PFSK-1 (cell line): ENCODE measurements around the gene MIXL1.

Source experiments
- FOXP2 ChIP-seq: optimal IDR thresholded peaks from 2 replicates; pipeline ENCODE3; 2011; ENCODE audit warnings: borderline replicate concordance, control low read depth, inconsistent platforms; ENCODE audit not compliant: insufficient read depth; ENCODE audit errors: extremely low read length, extremely low read depth
- POLR2AphosphoS5 ChIP-seq: IDR thresholded peaks from 2 replicates; pipeline ENCODE4 v1.6.1; 2012; ENCODE audit warnings: low read depth, mild to moderate bottlenecking, control low read depth, low read length, moderate library complexity
- REST ChIP-seq, 2 experiments: IDR thresholded peaks; 2 replicates each; pipeline versions ENCODE4 v1.6.1 to v1.8.0; 2011 to 2012; ENCODE audit warnings: low read depth in 2 of 2, low read length in 2 of 2, control low read depth in 1 of 2, inconsistent platforms in 1 of 2, mild to moderate bottlenecking in 1 of 2, moderate library complexity in 1 of 2; ENCODE audit not compliant: insufficient read depth in 1 of 2
- SIN3A ChIP-seq: IDR thresholded peaks from 2 replicates; pipeline ENCODE4 v1.6.1; 2012; ENCODE audit warnings: mild to moderate bottlenecking, low read length, moderate library complexity, borderline replicate concordance; ENCODE audit not compliant: insufficient read depth
- TAF1 ChIP-seq: IDR thresholded peaks from 2 replicates; pipeline ENCODE4 v1.6.1; 2012; ENCODE audit warnings: low read length, control low read depth, borderline replicate concordance; ENCODE audit not compliant: insufficient read depth

- no peak for TF ChIP-seq REST (IDR thresholded peaks at IDR 0.05; ENCODE audit: insufficient read depth in 1 of 2, low read depth in 2 of 2, low read length in 2 of 2)
- no peak for TF ChIP-seq SIN3A
- TF ChIP-seq TAF1 = no peak
- TF ChIP-seq FOXP2 = no peak
- TF ChIP-seq POLR2AphosphoS5 = no peak
Measured at GRCh38 chr1:226202246-226202645, 21.2 kb upstream of the MIXL1 start.
